Mesodermal cell (in vitro differentiated cells): ENCODE measurements around the gene DPM2.

Source experiments
- H3K27ac ChIP-seq: 2 replicates; pipeline ENCODE4 v1.7.0; 2013; ENCODE audit warnings: mild to moderate bottlenecking, low read depth, low read length, moderate library complexity; ENCODE audit not compliant: severe bottlenecking
- H3K36me3 ChIP-seq: 2 replicates; pipeline ENCODE4 v1.7.1; 2013; ENCODE audit warnings: mild to moderate bottlenecking, low read length, moderate library complexity; ENCODE audit not compliant: control insufficient read depth, insufficient read depth
- H3K4me1 ChIP-seq: one replicate; pipeline ENCODE4 v1.7.1; 2013; ENCODE audit warnings: mild to moderate bottlenecking, low read length; ENCODE audit not compliant: insufficient read depth, control insufficient read depth, poor library complexity, severe bottlenecking
- H3K4me3 ChIP-seq: 2 replicates; pipeline ENCODE4 v1.7.0; 2013; ENCODE audit warnings: low read length, control low read depth, mild to moderate bottlenecking; ENCODE audit not compliant: insufficient read depth, poor library complexity, severe bottlenecking; ENCODE audit errors: extremely low read depth
- H3K9me3 ChIP-seq: 2 replicates; pipeline ENCODE4 v1.7.1; 2013; ENCODE audit warnings: mild to moderate bottlenecking, low read length, moderate library complexity; ENCODE audit not compliant: control insufficient read depth
- WGBS, 2 experiments: methylation state at CpG; one replicate each; pipeline ENCODE4 v1.1.5; 2013; ENCODE audit warnings: missing lambda C conversion rate in 2 of 2; ENCODE audit not compliant: insufficient coverage in 2 of 2; 5-methylcytosine and 5-hydroxymethylcytosine counted together

Gene DPM2

GRCh38 chr9:127931092-127931881, 6.4 kb downstream of the DPM2 start:
- H3K9me3 ChIP-seq = no peaks in the 10 kb centered on the region
- peaks cover 13% of the 10 kb centered on the region for H3K36me3 ChIP-seq
- H3K4me3 ChIP-seq = peak overlapping the region; percentile 56
- WGBS, 2 experiments = 39 to 48% methylated on average over 9 to 16 of the region's 18 CpGs
- peaks cover 21% of the 10 kb centered on the region for H3K4me1 ChIP-seq
- H3K27ac ChIP-seq = peak overlapping the region; percentile 63

GRCh38 chr9:127930231-127931091, 7.2 kb downstream of the DPM2 start, which contains the start of gene PIP5KL1:
TSS of gene PIP5KL1 (minus strand) at chr9:127930777. CDS start at chr9:127930752, 25 bp downstream.
- Histone ChIP-seq H3K4me1 (peaks cover 16% of the 10 kb centered on the region), H3K36me3 (peaks cover 5% of the 10 kb centered on the region), H3K9me3 (no peaks in the 10 kb centered on the region), H3K4me3 (peak within 1 kb of the TSS; percentile 56), H3K27ac (peak within 1 kb of the TSS; percentile 63)
- WGBS, 2 experiments = 1 to 4% methylated on average over 16 to 30 of the region's 70 CpGs

- Histone ChIP-seq H3K4me1 (peaks cover 16% of the 10 kb centered on the region), H3K9me3 (no peaks in the 10 kb centered on the region), H3K4me3 (no peak overlapping the region), H3K36me3 (no peaks in the 10 kb centered on the region), H3K27ac (no peak overlapping the region)
- 78 to 80% methylated on average over 9 of the region's 10 CpGs for WGBS, 2 experiments
These were observed 8.1 kb downstream of the DPM2 start for GRCh38 chr9:127929625-127929979.

- no peak overlapping the region for H3K27ac ChIP-seq
- no peaks in the 10 kb centered on the region for H3K36me3 ChIP-seq
- peaks cover 16% of the 10 kb centered on the region for H3K4me1 ChIP-seq
- no peak overlapping the region for H3K4me3 ChIP-seq
- 70 to 87% methylated on average over 6 to 10 of the region's 11 CpGs for WGBS, 2 experiments
- H3K9me3 ChIP-seq = no peaks in the 10 kb centered on the region
These were observed 8.7 kb downstream of the DPM2 start for GRCh38 chr9:127928676-127929624.

GRCh38 chr9:127927988-127928675, 9.5 kb downstream of the DPM2 start:
- Histone ChIP-seq H3K27ac (no peak overlapping the region), H3K4me1 (peaks cover 16% of the 10 kb centered on the region), H3K9me3 (no peaks in the 10 kb centered on the region), H3K4me3 (no peak overlapping the region), H3K36me3 (no peaks in the 10 kb centered on the region)
- 22 to 24% methylated on average over 14 to 21 of the region's 24 CpGs for WGBS, 2 experiments

- no peaks in the 10 kb centered on the region for H3K36me3 ChIP-seq
- H3K9me3 ChIP-seq = no peaks in the 10 kb centered on the region
- H3K4me1 ChIP-seq = peaks cover 16% of the 10 kb centered on the region
- 3% methylated on average over 23 to 32 of the region's 56 CpGs for WGBS, 2 experiments
- no peak overlapping the region for H3K27ac ChIP-seq
- H3K4me3 ChIP-seq = peak overlapping the region; percentile 28
These were observed 10.3 kb downstream of the DPM2 start for GRCh38 chr9:127927201-127927987.

- Histone ChIP-seq H3K9me3 (no peaks in the 10 kb centered on the region), H3K4me3 (peak overlapping the region; percentile 28), H3K4me1 (peaks cover 14% of the 10 kb centered on the region), H3K27ac (no peak overlapping the region), H3K36me3 (no peaks in the 10 kb centered on the region)
- 4 to 8% methylated on average over 13 of the region's 19 CpGs for WGBS, 2 experiments
These were observed 10.8 kb downstream of the DPM2 start for GRCh38 chr9:127926906-127927200.

GRCh38 chr9:127925959-127926905, 11.4 kb downstream of the DPM2 start:
- WGBS, 2 experiments = 65 to 68% methylated on average over 12 to 14 of the region's 14 CpGs
- Histone ChIP-seq H3K4me3 (no peak overlapping the region), H3K9me3 (no peaks in the 10 kb centered on the region), H3K4me1 (peaks cover 9% of the 10 kb centered on the region), H3K36me3 (no peaks in the 10 kb centered on the region), H3K27ac (no peak overlapping the region)
